VCaP (cell line): ENCODE results near the gene TMEM50B.

Experiments
- H3K27ac ChIP-seq: fragments of 450-650 bp; 2 replicates; pipeline ENCODE4 v1.5.1; 2017
- TF ChIP-seq, protein P1 (sequence below): fragments of 450-650 bp; conservative IDR thresholded peaks from 2 replicates; pipeline ENCODE4 v1.5.1; 2017; ENCODE audit warnings: mild to moderate bottlenecking, moderate library complexity

The TMEM50B gene

DNA sequence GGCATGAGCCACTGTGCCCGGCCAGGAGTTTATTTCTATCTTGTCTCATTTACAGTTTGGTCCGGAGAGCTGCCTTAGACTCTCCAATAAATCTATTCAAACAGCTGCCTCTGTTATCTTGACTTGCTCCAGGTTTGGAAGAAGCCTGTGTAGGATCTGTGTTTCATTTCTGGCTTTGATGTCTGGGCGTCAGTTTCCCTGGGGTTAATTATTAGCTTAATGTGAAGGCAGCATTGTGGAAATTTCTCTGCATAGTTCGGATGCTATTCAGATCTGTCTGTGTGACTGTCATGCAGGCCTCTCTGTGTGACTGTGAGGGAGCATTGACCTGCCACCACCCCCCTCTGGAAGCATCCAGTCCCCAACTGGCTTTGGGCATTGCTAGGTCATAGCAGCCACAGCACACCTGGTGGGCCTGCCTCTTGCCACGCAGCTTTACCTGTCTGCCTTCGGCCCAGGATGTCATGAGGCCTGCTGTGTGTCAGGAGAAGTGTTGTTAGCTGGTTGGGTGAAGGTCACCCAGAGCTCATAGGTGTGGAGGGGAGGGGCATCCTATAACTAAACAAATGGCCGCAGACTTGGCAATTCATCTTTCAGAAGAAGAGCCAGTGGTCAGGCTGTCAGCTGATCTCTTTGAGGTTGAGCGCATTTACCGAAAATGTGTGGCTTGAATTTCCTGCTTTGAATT is 66.8 kb downstream of the TMEM50B start:
- TF ChIP-seq, protein P1, sequence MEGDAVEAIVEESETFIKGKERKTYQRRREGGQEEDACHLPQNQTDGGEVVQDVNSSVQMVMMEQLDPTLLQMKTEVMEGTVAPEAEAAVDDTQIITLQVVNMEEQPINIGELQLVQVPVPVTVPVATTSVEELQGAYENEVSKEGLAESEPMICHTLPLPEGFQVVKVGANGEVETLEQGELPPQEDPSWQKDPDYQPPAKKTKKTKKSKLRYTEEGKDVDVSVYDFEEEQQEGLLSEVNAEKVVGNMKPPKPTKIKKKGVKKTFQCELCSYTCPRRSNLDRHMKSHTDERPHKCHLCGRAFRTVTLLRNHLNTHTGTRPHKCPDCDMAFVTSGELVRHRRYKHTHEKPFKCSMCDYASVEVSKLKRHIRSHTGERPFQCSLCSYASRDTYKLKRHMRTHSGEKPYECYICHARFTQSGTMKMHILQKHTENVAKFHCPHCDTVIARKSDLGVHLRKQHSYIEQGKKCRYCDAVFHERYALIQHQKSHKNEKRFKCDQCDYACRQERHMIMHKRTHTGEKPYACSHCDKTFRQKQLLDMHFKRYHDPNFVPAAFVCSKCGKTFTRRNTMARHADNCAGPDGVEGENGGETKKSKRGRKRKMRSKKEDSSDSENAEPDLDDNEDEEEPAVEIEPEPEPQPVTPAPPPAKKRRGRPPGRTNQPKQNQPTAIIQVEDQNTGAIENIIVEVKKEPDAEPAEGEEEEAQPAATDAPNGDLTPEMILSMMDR: no peak
- peak overlapping the region; percentile 92 for H3K27ac ChIP-seq

DNA sequence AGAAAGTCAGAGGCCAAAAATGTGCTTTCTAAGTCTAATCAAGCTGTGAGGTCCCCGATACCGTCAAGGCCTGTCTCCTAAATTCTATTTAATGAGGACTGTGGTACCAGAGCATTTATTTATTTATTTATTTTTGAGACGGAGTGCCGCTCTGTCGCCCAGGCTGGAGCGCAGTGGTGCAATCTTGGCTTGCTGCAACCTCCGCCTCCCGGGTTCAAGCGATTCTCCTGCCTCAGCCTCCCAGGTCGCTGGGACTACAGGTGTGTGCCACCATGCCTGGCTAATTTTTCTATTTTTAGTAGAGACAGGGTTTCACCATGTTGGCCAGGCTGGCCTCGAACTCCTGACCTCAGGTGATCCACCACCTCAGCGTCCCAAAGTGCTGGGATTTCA is 67.3 kb downstream of the TMEM50B start:
- H3K27ac ChIP-seq: peak overlapping the region; percentile 92

DNA sequence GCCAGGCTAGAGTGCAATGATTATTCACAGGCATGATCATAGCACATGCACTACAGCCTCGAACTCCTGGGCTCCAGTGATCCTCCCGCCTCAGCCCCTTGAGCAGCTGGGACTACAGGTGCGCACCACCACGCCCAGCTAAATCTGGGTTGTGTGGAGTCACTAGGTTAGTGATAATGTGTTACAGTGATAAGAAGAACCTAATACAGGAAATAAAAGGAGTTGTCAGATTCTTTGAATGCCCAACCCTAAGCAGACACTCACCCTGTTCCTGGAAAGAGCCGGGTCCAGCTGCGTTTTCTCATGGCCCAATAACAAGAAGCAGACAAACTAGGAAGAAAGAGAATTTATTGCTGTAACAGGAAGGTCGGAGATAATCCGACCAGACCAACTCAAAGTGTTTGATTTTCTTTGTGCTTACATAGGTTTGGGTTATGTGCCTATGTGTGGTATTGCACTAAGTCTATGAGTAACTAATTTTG is 67.8 kb downstream of the TMEM50B start:
- TF ChIP-seq, protein P1: no peak
- peak overlapping the region; percentile 92 for H3K27ac ChIP-seq

DNA sequence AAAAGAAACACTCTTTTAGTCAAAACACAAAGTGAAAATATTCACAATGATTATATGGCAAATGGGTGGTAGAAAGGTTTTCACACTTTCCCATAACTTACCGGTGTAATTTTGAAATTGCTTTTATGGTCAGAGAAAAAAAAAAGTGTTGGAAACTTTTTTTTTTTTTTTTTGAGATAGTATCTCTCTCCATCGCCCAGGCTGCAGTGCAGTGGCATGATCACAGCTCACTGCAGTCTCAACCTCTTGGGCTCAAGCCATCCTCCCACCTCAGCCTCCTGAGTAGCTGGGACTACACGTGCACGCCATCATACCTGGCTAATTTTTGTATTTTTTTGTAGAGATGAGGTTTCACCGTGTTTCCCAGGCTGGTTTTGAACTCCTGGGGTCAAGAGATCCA is 73.3 kb downstream of the TMEM50B start:
- TF ChIP-seq, protein P1: no peak
- peak overlapping the region; percentile 99 for H3K27ac ChIP-seq

- H3K27ac ChIP-seq: peak overlapping the region; percentile 99
Measured at GRCh38 chr21:33403786-33404585, 75.8 kb downstream of the TMEM50B start.

DNA sequence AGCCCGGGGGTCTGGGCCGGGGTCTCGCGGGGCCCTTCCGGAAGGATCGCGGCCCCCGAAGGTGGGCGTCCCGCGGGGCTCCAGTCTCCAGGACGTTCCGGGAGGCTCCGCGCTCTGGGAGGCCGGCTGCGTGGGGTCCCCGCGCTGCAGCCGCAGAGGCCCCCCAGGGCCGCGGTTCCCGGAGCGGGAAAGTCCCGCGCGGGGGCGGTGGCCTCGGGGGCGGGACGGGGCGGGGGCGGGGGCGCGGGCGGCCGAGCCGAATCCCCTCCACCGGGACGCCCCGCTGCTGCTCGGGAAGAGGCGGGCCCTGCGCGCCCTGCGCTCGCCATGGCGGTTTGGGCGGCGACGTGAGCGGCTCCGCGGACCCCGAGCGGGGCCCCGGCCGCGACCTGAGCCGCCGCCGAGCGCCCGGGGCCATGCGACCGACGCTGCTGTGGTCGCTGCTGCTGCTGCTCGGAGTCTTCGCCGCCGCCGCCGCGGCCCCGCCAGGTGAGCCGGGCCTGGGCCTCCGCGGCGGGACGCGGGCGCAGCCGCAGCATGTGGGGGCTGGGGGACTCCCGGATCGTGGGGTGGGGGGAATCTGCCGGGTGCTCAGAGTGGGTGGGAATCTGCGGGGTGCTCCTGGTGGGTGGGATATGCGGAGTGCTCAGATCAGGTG is 76.5 kb downstream of the TMEM50B start, which contains the start of gene IFNGR2:
IFNGR2 (plus strand) TSS at position 286 of the 658 bp plus-strand sequence; CDS start at position 417, 131 bp downstream.
- H3K27ac ChIP-seq: peak within 1 kb of the TSS; percentile 99
- TF ChIP-seq, protein P1: no peak

More at GRCh38 chr21:33403786-33404585, 75.8 kb downstream of the TMEM50B start:
- TF ChIP-seq, protein P1: no peak; the same call in 1 of the 2 replicates

- TF ChIP-seq, protein P1: no peak
- H3K27ac ChIP-seq: peak overlapping the region; percentile 99
Measured at GRCh38 chr21:33402001-33402979, 77.5 kb downstream of the TMEM50B start.
